Neural progenitor cell (in vitro differentiated cells): Measurements from ENCODE around the gene ZNF860.

Experiments
- CTCF ChIP-seq: fragments of 200-600 bp; sonication (generic); IDR thresholded peaks from 2 replicates; pipeline ENCODE4 v1.5.1; 2017; ENCODE audit warnings: antibody characterized with exemption, mild to moderate bottlenecking
- EZH2 ChIP-seq: fragments of 200-600 bp; sonication (generic); IDR thresholded peaks from 2 replicates; pipeline ENCODE4 v1.6.1; 2017; ENCODE audit warnings: antibody characterized with exemption, mild to moderate bottlenecking, moderate library complexity

DNA sequence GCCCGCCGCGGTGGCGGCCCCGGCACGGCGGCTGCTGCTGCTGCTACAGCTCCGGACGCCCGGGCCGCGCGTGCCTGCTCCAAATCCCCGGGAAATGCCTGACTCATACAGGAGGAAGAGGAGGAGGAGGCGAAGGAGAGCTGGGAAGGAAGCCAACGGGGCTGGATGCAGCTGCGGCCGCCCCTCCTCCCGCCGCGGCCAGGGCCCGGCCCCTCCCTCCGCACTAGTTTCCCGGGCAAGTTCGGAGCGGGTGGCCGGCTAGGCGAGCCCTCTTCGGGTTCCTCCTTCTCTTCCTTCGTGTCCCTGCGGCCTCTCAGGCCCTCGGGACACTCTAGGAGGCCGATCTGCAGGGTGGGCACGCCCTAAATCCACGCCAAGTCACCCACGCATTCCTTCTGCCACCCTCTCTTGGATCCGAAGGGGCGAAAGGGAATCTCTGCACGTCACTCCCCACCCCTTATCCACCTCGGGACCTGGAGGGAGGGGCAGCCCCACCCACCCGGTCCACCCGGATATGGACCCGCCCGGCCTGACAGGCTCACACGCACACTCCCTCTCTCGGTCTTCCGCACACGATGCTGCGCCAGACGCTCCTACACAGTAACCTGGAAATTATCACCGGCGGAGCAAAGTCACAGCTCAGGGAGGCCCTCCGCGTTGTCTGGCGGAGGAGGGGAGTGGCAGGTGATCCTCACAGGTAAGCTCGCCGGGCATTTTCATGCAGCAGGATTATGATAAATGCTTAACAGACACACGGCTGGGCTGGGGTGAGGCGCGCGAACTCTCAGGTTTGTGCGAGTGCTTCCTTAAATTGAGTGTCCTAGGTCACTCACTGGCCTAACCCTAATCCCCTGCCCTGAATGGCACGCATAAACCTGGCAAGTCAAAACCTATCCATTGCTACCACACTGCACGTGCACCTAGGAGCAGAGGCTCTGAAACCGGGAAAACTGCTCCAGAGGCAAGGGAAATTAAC, at the start of gene ZNF860, which contains the start of gene OSBPL10:
- TF ChIP-seq EZH2 (peak; percentile 26), CTCF (no peak)
